Measurements from ENCODE around the gene IRS1. TPM values are rescaled to one million over a fixed set of nuclear protein-coding genes. Genes with fewer than 3 reads are reported as not detected.

The IRS1 gene
- total and polyA plus RNA-seq, 7 donors = 2.3 to 29.1 (median 18.5) TPM

DNA sequence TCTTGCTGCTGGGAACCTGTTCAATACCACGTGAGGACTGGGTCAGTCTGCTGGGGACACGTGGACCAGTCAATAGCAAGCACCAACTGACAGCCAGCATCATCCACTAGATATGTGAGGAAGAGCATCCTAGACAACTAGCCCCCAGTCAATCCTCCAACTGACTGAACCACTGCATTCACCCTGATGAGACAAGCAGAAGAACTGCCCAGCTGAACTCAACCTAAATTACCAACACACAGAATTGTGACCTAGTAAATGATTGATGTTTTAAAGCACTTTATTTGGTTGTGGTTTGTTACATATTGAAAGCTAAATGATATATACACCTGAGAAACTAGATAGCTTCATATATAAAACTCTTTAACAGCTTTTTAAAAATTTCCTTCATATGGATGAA, 15.7 kb downstream of the IRS1 start:
- no peaks in the 10 kb centered on the region for H3K27me3 ChIP-seq
- no peaks in the 10 kb centered on the region for H3K9me3 ChIP-seq
- 92 to 94% methylated on average over 2 of the region's 2 CpGs for WGBS, 2 donors
- H3K4me3 ChIP-seq = no peak overlapping the region
- no peak for TF ChIP-seq EP300 (IDR thresholded peaks at IDR 0.05)
- TF ChIP-seq POLR2A (IDR thresholded peaks at IDR 0.05) = no peak
- TF ChIP-seq POLR2AphosphoS5 (IDR thresholded peaks at IDR 0.05) = no peak
- TF ChIP-seq, protein P1, sequence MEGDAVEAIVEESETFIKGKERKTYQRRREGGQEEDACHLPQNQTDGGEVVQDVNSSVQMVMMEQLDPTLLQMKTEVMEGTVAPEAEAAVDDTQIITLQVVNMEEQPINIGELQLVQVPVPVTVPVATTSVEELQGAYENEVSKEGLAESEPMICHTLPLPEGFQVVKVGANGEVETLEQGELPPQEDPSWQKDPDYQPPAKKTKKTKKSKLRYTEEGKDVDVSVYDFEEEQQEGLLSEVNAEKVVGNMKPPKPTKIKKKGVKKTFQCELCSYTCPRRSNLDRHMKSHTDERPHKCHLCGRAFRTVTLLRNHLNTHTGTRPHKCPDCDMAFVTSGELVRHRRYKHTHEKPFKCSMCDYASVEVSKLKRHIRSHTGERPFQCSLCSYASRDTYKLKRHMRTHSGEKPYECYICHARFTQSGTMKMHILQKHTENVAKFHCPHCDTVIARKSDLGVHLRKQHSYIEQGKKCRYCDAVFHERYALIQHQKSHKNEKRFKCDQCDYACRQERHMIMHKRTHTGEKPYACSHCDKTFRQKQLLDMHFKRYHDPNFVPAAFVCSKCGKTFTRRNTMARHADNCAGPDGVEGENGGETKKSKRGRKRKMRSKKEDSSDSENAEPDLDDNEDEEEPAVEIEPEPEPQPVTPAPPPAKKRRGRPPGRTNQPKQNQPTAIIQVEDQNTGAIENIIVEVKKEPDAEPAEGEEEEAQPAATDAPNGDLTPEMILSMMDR (IDR thresholded peaks at IDR 0.05) = no peak
- intact Hi-C loops (cut with DNase I) = loop anchor here (5.0 kb wide), 1 partner anchor 42 kb away; no protein-coding TSS in a partner anchor
- no peak for DNase-seq
- peak overlapping the region in 3 of 4 donors; percentile 24 to 80 (median 78) for H3K27ac ChIP-seq
- no peaks in the 10 kb centered on the region for H3K36me3 ChIP-seq
- peaks cover 0 to 59% (median 50%) of the 10 kb centered on the region in 4 donors for H3K4me1 ChIP-seq

DNA sequence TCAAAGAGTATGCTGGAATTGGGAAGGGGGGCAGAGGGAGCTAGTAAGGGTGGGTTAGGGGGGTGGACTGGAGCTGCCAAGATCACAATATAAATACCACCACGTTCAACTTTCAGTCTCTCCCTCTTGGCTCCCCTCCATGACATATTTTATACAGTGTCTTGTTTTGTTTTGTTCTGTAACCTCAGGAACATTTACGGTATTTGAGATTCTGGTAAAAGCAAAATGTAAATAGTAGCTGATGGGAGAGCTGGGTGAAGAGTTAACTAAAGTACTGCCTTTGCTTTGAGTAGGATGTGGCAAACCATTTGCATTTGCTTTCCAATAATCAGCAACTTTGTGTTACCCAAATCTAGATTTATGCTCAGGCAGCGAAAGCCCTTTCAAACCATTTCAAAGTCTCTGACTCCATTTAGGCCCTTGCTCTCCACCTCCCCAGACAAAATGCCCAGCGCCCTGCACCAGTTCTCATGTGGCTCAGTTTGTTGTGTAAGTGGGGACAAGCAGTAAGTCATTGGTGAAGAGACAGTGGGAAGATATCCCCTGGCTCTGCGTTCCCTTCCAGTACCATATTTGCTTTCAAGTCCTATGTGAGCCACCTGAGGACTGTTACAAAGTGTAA, 17.4 kb downstream of the IRS1 start:
- TF ChIP-seq EP300 (IDR thresholded peaks at IDR 0.05) = no peak
- no peak for TF ChIP-seq POLR2AphosphoS5 (IDR thresholded peaks at IDR 0.05)
- TF ChIP-seq, protein P1 (IDR thresholded peaks at IDR 0.05) = no peak
- no peak for TF ChIP-seq POLR2A (IDR thresholded peaks at IDR 0.05)
- H3K27ac ChIP-seq = peak overlapping the region; percentile 60 to 80 (median 74)
- intact Hi-C loops (cut with DNase I) = loop anchor here (5.0 kb wide), 1 partner anchor 40 kb away; no protein-coding TSS in a partner anchor
- H3K4me3 ChIP-seq = no peak overlapping the region
- H3K9me3 ChIP-seq = no peaks in the 10 kb centered on the region
- no peak for DNase-seq
- 67 to 69% methylated on average over 5 of the region's 5 CpGs for WGBS, 2 donors
- no peaks in the 10 kb centered on the region for H3K27me3 ChIP-seq
- no peaks in the 10 kb centered on the region for H3K36me3 ChIP-seq
- H3K4me1 ChIP-seq = peaks cover 0 to 43% (median 34%) of the 10 kb centered on the region in 4 donors

DNA sequence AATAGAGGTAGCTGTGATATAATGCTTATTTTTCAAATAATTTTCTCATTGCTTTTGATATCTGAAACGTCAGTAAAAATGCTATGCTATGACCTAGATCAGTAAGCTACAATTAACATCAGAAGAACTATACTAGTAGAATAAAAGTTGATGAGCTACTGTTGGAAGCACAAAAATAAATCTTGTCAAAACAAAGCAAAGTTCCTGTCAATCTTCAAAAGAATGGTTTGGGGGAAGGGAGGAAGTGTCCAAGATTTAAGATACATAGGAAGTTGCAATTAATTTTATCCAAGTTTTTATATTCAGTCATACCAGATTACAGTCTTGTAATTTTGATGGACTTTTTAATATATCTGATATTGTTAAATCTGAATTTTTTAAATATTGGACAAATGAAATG, 19.2 kb downstream of the IRS1 start:
- intact Hi-C loops (cut with DNase I) = loop anchor here (5.0 kb wide), 1 partner anchor 38 kb away; no protein-coding TSS in a partner anchor
- Histone ChIP-seq H3K27me3 (no peaks in the 10 kb centered on the region), H3K27ac (peak overlapping the region in 1 of 4 donors; percentile 80), H3K9me3 (no peaks in the 10 kb centered on the region), H3K4me3 (no peak overlapping the region), H3K4me1 (peaks cover 0 to 31% (median 24%) of the 10 kb centered on the region in 4 donors), H3K36me3 (peaks cover 0 to 7% (median 1%) of the 10 kb centered on the region in 4 donors)
- WGBS, 2 donors = 91 to 92% methylated on average over 1 of the region's 1 CpG
- no peak for DNase-seq
- TF ChIP-seq, protein P1 (IDR thresholded peaks at IDR 0.05) = no peak
- TF ChIP-seq EP300 (IDR thresholded peaks at IDR 0.05) (no peak), POLR2A (IDR thresholded peaks at IDR 0.05) (no peak), POLR2AphosphoS5 (IDR thresholded peaks at IDR 0.05) (no peak)

GRCh38 chr2:226777611-226778010, 22.0 kb downstream of the IRS1 start:
- no peak for TF ChIP-seq POLR2A (IDR thresholded peaks at IDR 0.05)
- no peak for TF ChIP-seq POLR2AphosphoS5 (IDR thresholded peaks at IDR 0.05)
- TF ChIP-seq, protein P1 (IDR thresholded peaks at IDR 0.05) = no peak
- TF ChIP-seq EP300 (IDR thresholded peaks at IDR 0.05) = no peak
- H3K4me3 ChIP-seq = no peak overlapping the region
- no peaks in the 10 kb centered on the region for H3K27me3 ChIP-seq
- peaks cover 0 to 36% (median 33%) of the 10 kb centered on the region in 4 donors for H3K4me1 ChIP-seq
- intact Hi-C loops (cut with DNase I) = no loop called here
- no peak for DNase-seq
- H3K27ac ChIP-seq = no peak overlapping the region
- H3K36me3 ChIP-seq = peaks cover 0 to 15% (median 3%) of the 10 kb centered on the region in 4 donors
- 86 to 90% methylated on average over 4 of the region's 4 CpGs for WGBS, 2 donors
- peaks cover 0 to 3% (median 0%) of the 10 kb centered on the region in 4 donors for H3K9me3 ChIP-seq
